NB4 (cell line): ENCODE results near the gene ARFGAP1.

Experiments
- DNase-seq: peaks from one replicate; pipeline ENCODE4 v3.0.0; 2010; ENCODE audit warnings: low read depth
- H3K4me3 ChIP-seq: one replicate; pipeline ENCODE4 v1.5.1; 2011; ENCODE audit warnings: mild to moderate bottlenecking, low read depth, low read length, moderate library complexity
- MAX ChIP-seq: IDR thresholded peaks from 2 replicates; pipeline ENCODE4 v1.6.1; 2011; ENCODE audit warnings: low read depth, low read length
- MYC ChIP-seq: IDR thresholded peaks from 2 replicates; pipeline ENCODE4 v1.6.1; 2011; ENCODE audit warnings: low read depth, low read length
- POLR2A ChIP-seq: IDR thresholded peaks from 2 replicates; pipeline ENCODE4 v1.6.1; 2011; ENCODE audit warnings: mild to moderate bottlenecking; ENCODE audit not compliant: insufficient read length; ENCODE audit errors: extremely low read depth
- TF ChIP-seq, protein P1 (sequence below): IDR thresholded peaks from one replicate; pipeline ENCODE4 v1.5.1; 2012; ENCODE audit warnings: low read depth, low read length

ARFGAP1 gene

GRCh38 chr20:63272105-63273058 is at the start of gene ARFGAP1:
Gene ARFGAP1, plus strand, starts transcription at chr20:63272813. Its CDS starts 2,768 bp downstream, at chr20:63275581.
- TF ChIP-seq, protein P1, sequence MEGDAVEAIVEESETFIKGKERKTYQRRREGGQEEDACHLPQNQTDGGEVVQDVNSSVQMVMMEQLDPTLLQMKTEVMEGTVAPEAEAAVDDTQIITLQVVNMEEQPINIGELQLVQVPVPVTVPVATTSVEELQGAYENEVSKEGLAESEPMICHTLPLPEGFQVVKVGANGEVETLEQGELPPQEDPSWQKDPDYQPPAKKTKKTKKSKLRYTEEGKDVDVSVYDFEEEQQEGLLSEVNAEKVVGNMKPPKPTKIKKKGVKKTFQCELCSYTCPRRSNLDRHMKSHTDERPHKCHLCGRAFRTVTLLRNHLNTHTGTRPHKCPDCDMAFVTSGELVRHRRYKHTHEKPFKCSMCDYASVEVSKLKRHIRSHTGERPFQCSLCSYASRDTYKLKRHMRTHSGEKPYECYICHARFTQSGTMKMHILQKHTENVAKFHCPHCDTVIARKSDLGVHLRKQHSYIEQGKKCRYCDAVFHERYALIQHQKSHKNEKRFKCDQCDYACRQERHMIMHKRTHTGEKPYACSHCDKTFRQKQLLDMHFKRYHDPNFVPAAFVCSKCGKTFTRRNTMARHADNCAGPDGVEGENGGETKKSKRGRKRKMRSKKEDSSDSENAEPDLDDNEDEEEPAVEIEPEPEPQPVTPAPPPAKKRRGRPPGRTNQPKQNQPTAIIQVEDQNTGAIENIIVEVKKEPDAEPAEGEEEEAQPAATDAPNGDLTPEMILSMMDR, result no peak
- TF ChIP-seq POLR2A (peak; percentile 75), MAX (0 out of 2 replicates have a peak, but pooled peaks have one; percentile 26), MYC (peak; percentile 55)
- H3K4me3 ChIP-seq, result peak within 1 kb of the TSS; percentile 86
- peak; percentile 93 for DNase-seq

GRCh38 chr20:63223121-63223825 is 49.3 kb upstream of the ARFGAP1 start:
- TF ChIP-seq, protein P1, result peak; percentile 85
- TF ChIP-seq MAX (no peak), MYC (no peak)
- H3K4me3 ChIP-seq, result no peak overlapping the region

GRCh38 chr20:63223826-63224207 is 48.8 kb upstream of the ARFGAP1 start:
- H3K4me3 ChIP-seq, result no peak overlapping the region
- TF ChIP-seq POLR2A (no peak), MAX (no peak), MYC (no peak)
- TF ChIP-seq, protein P1, result no peak
- no peak for DNase-seq

More at GRCh38 chr20:63223121-63223825, 49.3 kb upstream of the ARFGAP1 start:
- peak; percentile 52 for DNase-seq

DNA sequence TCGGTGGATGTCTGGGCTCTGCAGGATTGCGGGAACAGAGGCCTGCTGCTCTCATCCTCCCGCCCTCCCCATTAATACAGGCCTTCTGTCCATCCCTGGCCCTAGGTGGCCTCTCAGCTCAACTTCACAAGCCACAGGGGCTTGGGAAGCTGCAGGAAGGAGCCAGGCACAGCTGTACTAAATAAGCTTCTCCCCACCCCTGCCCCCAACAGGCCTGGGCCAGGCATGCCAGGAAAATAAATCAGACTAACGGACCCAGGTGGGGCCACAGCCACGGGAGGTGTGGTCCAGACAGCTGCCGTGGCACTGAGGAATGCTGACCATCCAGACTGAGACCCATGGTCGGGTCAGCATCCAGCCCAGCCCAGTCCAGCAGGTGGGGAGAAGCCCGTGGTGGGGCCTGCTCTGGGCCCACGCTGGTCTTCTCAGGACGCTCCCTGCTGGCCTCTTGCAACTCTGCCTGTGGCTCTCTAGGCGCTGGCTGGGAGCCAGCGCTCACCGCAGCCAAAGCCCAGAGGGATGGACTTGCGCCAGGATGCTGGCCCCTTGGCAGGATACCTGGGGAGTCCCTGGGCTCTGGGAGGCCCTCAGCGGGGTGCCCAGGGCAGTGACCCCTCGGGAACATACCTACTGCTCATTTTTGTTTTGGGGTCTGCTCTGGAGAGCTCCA is 48.1 kb upstream of the ARFGAP1 start:
- peak; percentile 32 for DNase-seq
- H3K4me3 ChIP-seq, result no peak overlapping the region
- TF ChIP-seq MYC (no peak), MAX (no peak), POLR2A (no peak)
- TF ChIP-seq, protein P1, result no peak

- TF ChIP-seq MAX (no peak), MYC (no peak), POLR2A (no peak)
- TF ChIP-seq, protein P1, result no peak
- no peak for DNase-seq
- no peak overlapping the region for H3K4me3 ChIP-seq
Observed at GRCh38 chr20:63225082-63225454, 47.5 kb upstream of the ARFGAP1 start.
